ENCODE measurements around the gene UST. TPM values are rescaled to one million over a fixed set of nuclear protein-coding genes. Genes with fewer than 3 reads are reported as not detected.

UST gene
- total RNA-seq, 6 experiments from 2014 or later = 0.44 to 1.9 (median 0.91) TPM

- H3K4me1 ChIP-seq = no peaks in the 10 kb centered on the region
- TF ChIP-seq CTCF (IDR thresholded peaks at IDR 0.05) = no peak
- TF ChIP-seq POLR2A (IDR thresholded peaks at IDR 0.05) = no peak
- no peak overlapping the region for H3K27ac ChIP-seq
- no peaks in the 10 kb centered on the region for H3K9me3 ChIP-seq
- DNase-seq (no peak), ATAC-seq (no peak)
- H3K36me3 ChIP-seq = no peaks in the 10 kb centered on the region
- intact Hi-C loops (cut with DNase I) = loop anchor here in 1 of 2 donors (10.0 kb wide), 1 partner anchor 392 kb away; no protein-coding TSS in a partner anchor
- 75% methylated on average over 2 of the region's 4 CpGs for WGBS (ENCODE audit: insufficient coverage, low coverage, low lambda C conversion rate, missing lambda C conversion rate)
- H3K4me3 ChIP-seq = no peak overlapping the region
- no peaks in the 10 kb centered on the region for H3K27me3 ChIP-seq
Observed at GRCh38 chr6:148967011-148967520, 220.2 kb downstream of the UST start.

- Histone ChIP-seq H3K9me3 (no peaks in the 10 kb centered on the region), H3K27ac (no peak overlapping the region), H3K4me1 (no peaks in the 10 kb centered on the region), H3K4me3 (no peak overlapping the region), H3K36me3 (no peaks in the 10 kb centered on the region), H3K27me3 (peaks cover 0 to 5% of the 10 kb centered on the region in 2 donors)
- ATAC-seq = no peak
- intact Hi-C loops (cut with DNase I) = loop anchor here in 1 of 2 donors (10.0 kb wide), 1 partner anchor 393 kb away; no protein-coding TSS in a partner anchor
- DNase-seq = no peak
- no peak for TF ChIP-seq POLR2A (IDR thresholded peaks at IDR 0.05)
- no peak for TF ChIP-seq CTCF (IDR thresholded peaks at IDR 0.05)
- WGBS (ENCODE audit: insufficient coverage, low coverage, low lambda C conversion rate, missing lambda C conversion rate) = 83% methylated on average over 6 of the region's 7 CpGs
Observed at GRCh38 chr6:148967541-148967956, 220.7 kb downstream of the UST start.

GRCh38 chr6:148968771-148969602 is 222.2 kb downstream of the UST start:
- H3K4me3 ChIP-seq = no peak overlapping the region
- intact Hi-C loops (cut with DNase I) = loop anchor here in 1 of 2 donors (10.0 kb wide), 1 partner anchor 394 kb away; no protein-coding TSS in a partner anchor
- TF ChIP-seq CTCF (IDR thresholded peaks at IDR 0.05) = no peak
- no peak for TF ChIP-seq POLR2A (IDR thresholded peaks at IDR 0.05)
- no peak overlapping the region for H3K27ac ChIP-seq
- 90% methylated on average over 4 of the region's 4 CpGs for WGBS (ENCODE audit: insufficient coverage, low coverage, low lambda C conversion rate, missing lambda C conversion rate)
- DNase-seq (no peak), ATAC-seq (no peak)
- H3K4me1 ChIP-seq = no peaks in the 10 kb centered on the region
- H3K27me3 ChIP-seq = peaks cover 0 to 7% of the 10 kb centered on the region in 2 donors
- H3K36me3 ChIP-seq = no peaks in the 10 kb centered on the region
- H3K9me3 ChIP-seq = no peaks in the 10 kb centered on the region

GRCh38 chr6:148969603-148970061 is 222.8 kb downstream of the UST start:
- DNase-seq (no peak), ATAC-seq (no peak)
- Histone ChIP-seq H3K4me3 (no peak overlapping the region), H3K9me3 (no peaks in the 10 kb centered on the region), H3K36me3 (no peaks in the 10 kb centered on the region), H3K4me1 (no peaks in the 10 kb centered on the region), H3K27me3 (peaks cover 0 to 7% of the 10 kb centered on the region in 2 donors), H3K27ac (no peak overlapping the region)
- intact Hi-C loops (cut with DNase I) = loop anchor here in 1 of 2 donors (10.0 kb wide), 1 partner anchor 395 kb away; no protein-coding TSS in a partner anchor
- 84% methylated on average over 8 of the region's 10 CpGs for WGBS (ENCODE audit: insufficient coverage, low coverage, low lambda C conversion rate, missing lambda C conversion rate)
- TF ChIP-seq POLR2A (IDR thresholded peaks at IDR 0.05) = no peak
- TF ChIP-seq CTCF (IDR thresholded peaks at IDR 0.05) = no peak

All from right lobe of liver (tissue), 6 donors.